Endometrium (tissue), 2 donors: ENCODE results near the gene SUPT3H.

ENCODE experiments used
- FAIRE-seq: peaks from 2 replicates; lab custom pipeline; 2012; peaks lifted over from hg19 to GRCh38; lab: Jason Lieb, UNC
- donor health status: control.
- donor health status: control.

The SUPT3H gene

GRCh38 chr6:44833248-44833647 is 544.5 kb downstream of the SUPT3H start:
- FAIRE-seq = no peak

GRCh38 chr6:44831002-44831610 is 546.6 kb downstream of the SUPT3H start:
- FAIRE-seq = no peak

- no peak for FAIRE-seq
Observed at GRCh38 chr6:44829836-44830235, 547.9 kb downstream of the SUPT3H start.

- no peak for FAIRE-seq
Observed at GRCh38 chr6:44828780-44829179, 549.0 kb downstream of the SUPT3H start.

- FAIRE-seq = no peak
Observed at GRCh38 chr6:44826025-44826676, 551.6 kb downstream of the SUPT3H start.

GRCh38 chr6:44825273-44825672 is 552.5 kb downstream of the SUPT3H start:
- FAIRE-seq = no peak

GRCh38 chr6:44824567-44824966 is 553.2 kb downstream of the SUPT3H start:
- no peak for FAIRE-seq

GRCh38 chr6:44820759-44821158 is 557.0 kb downstream of the SUPT3H start:
- FAIRE-seq = no peak

- no peak for FAIRE-seq
Observed at GRCh38 chr6:44820321-44820720, 557.4 kb downstream of the SUPT3H start.

- FAIRE-seq = no peak
Observed at GRCh38 chr6:44811456-44811855, 566.3 kb downstream of the SUPT3H start.

GRCh38 chr6:44809258-44809657 is 568.5 kb downstream of the SUPT3H start:
- no peak for FAIRE-seq

- no peak for FAIRE-seq
Observed at GRCh38 chr6:44808148-44808547, 569.6 kb downstream of the SUPT3H start.

GRCh38 chr6:44806656-44807055 is 571.1 kb downstream of the SUPT3H start:
- FAIRE-seq = no peak

- FAIRE-seq = no peak
Observed at GRCh38 chr6:44805238-44805846, 572.4 kb downstream of the SUPT3H start.

- no peak for FAIRE-seq
Observed at GRCh38 chr6:44804546-44805159, 573.1 kb downstream of the SUPT3H start.

- FAIRE-seq = no peak
Observed at GRCh38 chr6:44804016-44804415, 573.7 kb downstream of the SUPT3H start.

GRCh38 chr6:44800784-44801592 is 576.7 kb downstream of the SUPT3H start:
- FAIRE-seq = no peak

- no peak for FAIRE-seq
Observed at GRCh38 chr6:44800171-44800783, 577.5 kb downstream of the SUPT3H start.

GRCh38 chr6:44797746-44798145 is 580.0 kb downstream of the SUPT3H start:
- no peak for FAIRE-seq

- no peak for FAIRE-seq
Observed at GRCh38 chr6:44795326-44795725, 582.4 kb downstream of the SUPT3H start.

- FAIRE-seq = no peak
Observed at GRCh38 chr6:44789806-44790205, 587.9 kb downstream of the SUPT3H start.

- FAIRE-seq = no peak
Observed at GRCh38 chr6:44789061-44789460, 588.7 kb downstream of the SUPT3H start.
